DND-41 (cell line): ENCODE results near the gene GFOD1.

Experiments used
- ATAC-seq: fragments of 200-7000 bp; cut with Tn5 transposase; 3 replicates; pipeline ENCODE4 v1.9.1; 2021; ENCODE audit warnings: low read depth; ENCODE audit not compliant: insufficient read depth
- DNase-seq: peaks from one replicate; pipeline ENCODE4 v3.0.0-alpha.2; 2020
- H2AFZ ChIP-seq: 2 replicates; pipeline ENCODE4 v1.6.0; 2012; ENCODE audit warnings: low read depth, low read length
- H3K27ac ChIP-seq: 2 replicates; pipeline ENCODE4 v1.5.1; 2012; ENCODE audit warnings: low read length, inconsistent platforms
- H3K27me3 ChIP-seq: fragments of 200-600 bp; sonication (generic); 2 replicates; pipeline ENCODE4 v1.6.0; 2012; ENCODE audit warnings: low read length, mild to moderate bottlenecking, inconsistent platforms; ENCODE audit not compliant: insufficient read depth, poor library complexity
- H3K36me3 ChIP-seq: 2 replicates; pipeline ENCODE4 v1.5.1; 2012; ENCODE audit warnings: low read length, inconsistent platforms; ENCODE audit not compliant: insufficient read depth
- H3K4me1 ChIP-seq: 2 replicates; pipeline ENCODE4 v1.5.1; 2012; ENCODE audit warnings: mild to moderate bottlenecking, low read length; ENCODE audit not compliant: insufficient read depth
- H3K4me2 ChIP-seq: 2 replicates; pipeline ENCODE4 v1.6.0; 2012; ENCODE audit warnings: mild to moderate bottlenecking, moderate library complexity, low read length, inconsistent platforms; ENCODE audit not compliant: insufficient read depth
- H3K4me3 ChIP-seq, 2 experiments: fragments of 200-600 bp in 1 of 2; shearing (Covaris generic) in 1 of 2; 2 replicates each; pipeline ENCODE4 v1.5.1; 2012 to 2016; ENCODE audit warnings: inconsistent platforms in 2 of 2, low read length in 2 of 2, mild to moderate bottlenecking in 2 of 2, low read depth in 1 of 2, moderate library complexity in 1 of 2
- H3K79me2 ChIP-seq: 2 replicates; pipeline ENCODE4 v1.6.0; 2012; ENCODE audit warnings: low read length, inconsistent platforms; ENCODE audit not compliant: insufficient read depth
- H3K9ac ChIP-seq: 2 replicates; pipeline ENCODE4 v1.6.0; 2012; ENCODE audit warnings: low read depth, mild to moderate bottlenecking, inconsistent platforms, low read length, moderate library complexity
- H3K9me3 ChIP-seq: 2 replicates; pipeline ENCODE4 v1.5.1; 2012; ENCODE audit warnings: low read length, moderate library complexity, mild to moderate bottlenecking, inconsistent platforms; ENCODE audit not compliant: insufficient read depth, severe bottlenecking
- H4K20me1 ChIP-seq: 2 replicates; pipeline ENCODE4 v1.6.0; 2012; ENCODE audit warnings: low read length; ENCODE audit not compliant: insufficient read depth
- CTCF ChIP-seq: IDR thresholded peaks from 2 replicates; pipeline ENCODE4 v1.5.1; 2012; ENCODE audit warnings: borderline replicate concordance, low read length, moderate library complexity, mild to moderate bottlenecking; ENCODE audit not compliant: poor library complexity, severe bottlenecking; ENCODE audit errors: extremely low read depth
- EZH2 ChIP-seq: IDR thresholded peaks from 3 replicates; pipeline ENCODE4 v1.6.1; 2012; ENCODE audit warnings: borderline replicate concordance, low read depth, mild to moderate bottlenecking, moderate library complexity, low read length, inconsistent platforms; ENCODE audit not compliant: severe bottlenecking

GFOD1 gene

GRCh38 chr6:13438126-13438525 is 49.3 kb downstream of the GFOD1 start:
- no peak overlapping the region for H2AFZ ChIP-seq
- no peaks in the 10 kb centered on the region for H3K9me3 ChIP-seq
- no peak overlapping the region for H3K4me2 ChIP-seq
- H3K4me3 ChIP-seq = no peak overlapping the region
- H3K9ac ChIP-seq = no peak overlapping the region
- DNase-seq = no peak
- H3K27me3 ChIP-seq = no peaks in the 10 kb centered on the region
- ATAC-seq = no peak
- H3K36me3 ChIP-seq = no peaks in the 10 kb centered on the region
- TF ChIP-seq EZH2 (no peak), CTCF (no peak)
- H3K27ac ChIP-seq = no peak overlapping the region
- H3K79me2 ChIP-seq = no peaks in the 10 kb centered on the region
- no peaks in the 10 kb centered on the region for H3K4me1 ChIP-seq
- H4K20me1 ChIP-seq = no peaks in the 10 kb centered on the region; the same call in 1 of the 2 replicates

DNA sequence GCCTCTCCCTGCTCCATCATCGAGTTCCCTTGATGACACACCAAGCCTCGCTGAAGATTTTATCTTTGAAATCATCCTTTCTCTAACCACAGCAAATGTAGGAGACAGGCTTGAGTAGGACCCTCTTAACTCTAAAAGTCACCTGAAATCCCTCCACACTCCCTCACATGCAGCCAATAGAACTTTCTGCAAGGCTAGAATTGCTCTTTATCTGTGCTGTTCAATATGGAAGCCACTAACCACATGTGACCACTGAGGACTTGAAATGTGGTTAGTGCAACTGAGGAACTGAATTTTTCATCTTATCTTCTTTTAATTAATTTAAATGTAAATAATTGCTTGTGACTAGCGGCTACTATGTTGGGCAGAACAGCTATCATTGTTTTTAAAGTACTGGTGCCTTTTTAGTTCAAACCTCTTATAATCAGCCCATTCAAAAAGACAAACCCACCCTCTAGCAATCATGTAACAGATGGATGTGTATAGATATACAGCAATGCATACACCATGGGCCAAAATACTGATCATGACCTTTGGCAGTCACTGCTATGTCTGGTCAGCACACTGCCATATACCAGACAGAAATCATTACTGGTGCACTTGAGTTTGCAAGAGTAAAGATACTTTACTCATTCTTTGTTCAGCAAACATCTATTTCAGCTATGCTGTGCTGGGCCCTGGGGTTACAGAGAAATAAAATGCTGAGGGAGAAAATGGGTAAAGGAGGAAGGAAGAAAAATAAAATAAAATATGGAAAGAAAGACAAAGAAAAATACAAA is 50.0 kb downstream of the GFOD1 start:
- Histone ChIP-seq H3K9ac (no peak overlapping the region), H2AFZ (no peak overlapping the region), H3K9me3 (no peaks in the 10 kb centered on the region), H3K79me2 (no peaks in the 10 kb centered on the region), H4K20me1 (no peaks in the 10 kb centered on the region; the same call in 1 of the 2 replicates), H3K4me1 (no peaks in the 10 kb centered on the region), H3K36me3 (no peaks in the 10 kb centered on the region), H3K27ac (no peak overlapping the region), H3K4me2 (no peak overlapping the region), H3K4me3 (no peak overlapping the region), H3K27me3 (no peaks in the 10 kb centered on the region)
- DNase-seq = no peak
- ATAC-seq = peak; percentile 67
- TF ChIP-seq EZH2 (no peak), CTCF (no peak)

DNA sequence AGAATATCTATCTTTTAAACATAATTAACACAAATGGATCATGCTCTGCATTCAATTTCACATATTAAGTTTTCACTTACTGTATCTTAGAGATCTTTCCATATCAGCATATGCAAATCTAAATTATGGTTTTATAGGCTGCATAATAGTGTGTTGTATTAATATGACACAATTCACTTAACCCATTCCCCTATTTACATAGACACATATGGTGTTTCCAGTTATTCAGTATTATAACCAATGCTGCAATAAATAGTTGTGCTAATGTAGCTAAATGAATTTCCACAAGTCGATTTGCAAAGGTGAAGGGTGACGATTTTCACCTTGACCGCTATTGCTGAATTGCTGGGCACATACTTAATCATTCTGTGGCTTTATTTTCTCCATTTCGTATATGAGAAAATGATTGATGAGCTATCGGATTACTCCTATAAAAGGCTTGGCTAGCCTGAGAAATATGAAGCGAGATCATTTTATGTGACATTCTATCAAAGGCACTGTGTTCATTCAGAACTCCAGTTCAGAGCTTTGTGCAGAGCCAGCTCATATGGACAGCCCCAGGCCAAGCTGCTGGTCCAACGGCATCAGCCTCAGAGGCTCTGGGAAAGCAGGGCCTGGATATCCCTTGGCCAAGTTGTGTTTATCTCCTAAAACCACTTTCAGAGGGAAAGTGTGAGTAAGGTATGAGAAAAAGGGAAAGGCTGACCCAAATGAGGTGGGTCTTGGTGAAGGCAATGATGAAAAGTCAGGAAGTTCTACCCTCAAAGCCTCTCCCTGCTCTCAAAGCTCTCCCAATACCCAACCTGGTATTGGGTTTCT is 50.8 kb downstream of the GFOD1 start:
- no peaks in the 10 kb centered on the region for H3K79me2 ChIP-seq

More for the DNA sequence above, 50.8 kb downstream of the GFOD1 start:
- H3K36me3 ChIP-seq = no peaks in the 10 kb centered on the region
- no peak overlapping the region for H3K27ac ChIP-seq
- ATAC-seq = no peak
- no peaks in the 10 kb centered on the region for H3K4me1 ChIP-seq
- H3K9ac ChIP-seq = no peak overlapping the region
- TF ChIP-seq CTCF (no peak), EZH2 (no peak)
- no peaks in the 10 kb centered on the region for H3K9me3 ChIP-seq
- no peak overlapping the region for H3K4me3 ChIP-seq
- DNase-seq = no peak
- no peaks in the 10 kb centered on the region; the same call in 1 of the 2 replicates for H4K20me1 ChIP-seq
- no peaks in the 10 kb centered on the region for H3K27me3 ChIP-seq
- H2AFZ ChIP-seq = no peak overlapping the region
- no peak overlapping the region for H3K4me2 ChIP-seq
